Common myeloid progenitor, CD34-positive (primary cell): ENCODE results near the gene PSIP1.
"Not testable (repeated sequence)": the region's sequence is repeated elsewhere in the genome, so short reads cannot be mapped to it uniquely, and the experiment has no call there.

ENCODE experiments used
- CTCF ChIA-PET: fragments of 350-600 bp; sonication (Branson Sonifier 250); formaldehyde crosslinking; loops from one replicate; lab custom pipeline; 2021; ENCODE audit warnings: antibody characterized with exemption; lab: Charles Lee
- POLR2A ChIA-PET: fragments of 350-600 bp; sonication (Branson Sonifier 250); formaldehyde crosslinking; loops from one replicate; lab custom pipeline; 2021; ENCODE audit warnings: antibody characterized with exemption; lab: Charles Lee
- DNase-seq, 3 donors: peaks; one replicate each; pipeline versions ENCODE4 v3.0.0 to v3.0.0-alpha.2; 2013
- H3K27ac ChIP-seq, 2 experiments: 1 replicate in 1 of 2; 2 replicates in 1 of 2; pipeline ENCODE4 v1.7.0; 2013; ENCODE audit warnings: inconsistent platforms in 2 of 2, low read length in 2 of 2, mild to moderate bottlenecking in 2 of 2, low read depth in 1 of 2, moderate library complexity in 1 of 2; ENCODE audit not compliant: severe bottlenecking in 2 of 2, insufficient read depth in 1 of 2, poor library complexity in 1 of 2
- H3K27me3 ChIP-seq, 5 experiments: replicated peaks in 2 of 5; 1 replicate in 3 of 5; 2 replicates in 2 of 5; pipeline versions ENCODE4 v1.6.1 to v1.7.0; 2013; ENCODE audit warnings: low read length in 4 of 5, mild to moderate bottlenecking in 2 of 5, moderate library complexity in 2 of 5, inconsistent platforms in 1 of 5; ENCODE audit not compliant: insufficient read depth in 5 of 5, control insufficient read depth in 4 of 5
- H3K36me3 ChIP-seq, 4 experiments: 1 replicate in 2 of 4; 2 replicates in 2 of 4; pipeline versions ENCODE4 v1.6.1 to v1.7.0; 2013; ENCODE audit warnings: low read length in 3 of 4, control low read depth in 1 of 4, mild to moderate bottlenecking in 1 of 4; ENCODE audit not compliant: control insufficient read depth in 4 of 4, insufficient read depth in 4 of 4
- H3K4me1 ChIP-seq, 4 experiments: 1 replicate in 3 of 4; 2 replicates in 1 of 4; pipeline versions ENCODE4 v1.6.1 to v1.7.1; 2013; ENCODE audit warnings: low read length in 3 of 4, mild to moderate bottlenecking in 3 of 4, control low read depth in 1 of 4, inconsistent platforms in 1 of 4, moderate library complexity in 1 of 4; ENCODE audit not compliant: control insufficient read depth in 4 of 4, insufficient read depth in 4 of 4; ENCODE audit errors: control extremely low read depth in 1 of 4
- H3K4me3 ChIP-seq, 7 experiments: 1 replicate in 4 of 7; 2 replicates in 3 of 7; pipeline versions ENCODE4 v1.5.1 to v1.7.0; 2013; ENCODE audit warnings: mild to moderate bottlenecking in 7 of 7, low read length in 6 of 7, moderate library complexity in 6 of 7, inconsistent platforms in 2 of 7, low read depth in 2 of 7, control low read depth in 1 of 7; ENCODE audit not compliant: insufficient read depth in 4 of 7, control insufficient read depth in 1 of 7; ENCODE audit errors: extremely low read depth in 1 of 7
- H3K9me3 ChIP-seq, 5 experiments: 1 replicate in 4 of 5; 2 replicates in 1 of 5; pipeline versions ENCODE4 v1.6.1 to v1.7.1; 2013; ENCODE audit warnings: low read length in 4 of 5, mild to moderate bottlenecking in 2 of 5, inconsistent platforms in 1 of 5, low read depth in 1 of 5, moderate library complexity in 1 of 5; ENCODE audit not compliant: control insufficient read depth in 4 of 5, insufficient read depth in 2 of 5; ENCODE audit errors: control extremely low read depth in 1 of 5
- WGBS: methylation state at CpG from one replicate; pipeline ENCODE4 v1.1.5; 2013; ENCODE audit not compliant: insufficient coverage; 5-methylcytosine and 5-hydroxymethylcytosine counted together

The PSIP1 gene

DNA sequence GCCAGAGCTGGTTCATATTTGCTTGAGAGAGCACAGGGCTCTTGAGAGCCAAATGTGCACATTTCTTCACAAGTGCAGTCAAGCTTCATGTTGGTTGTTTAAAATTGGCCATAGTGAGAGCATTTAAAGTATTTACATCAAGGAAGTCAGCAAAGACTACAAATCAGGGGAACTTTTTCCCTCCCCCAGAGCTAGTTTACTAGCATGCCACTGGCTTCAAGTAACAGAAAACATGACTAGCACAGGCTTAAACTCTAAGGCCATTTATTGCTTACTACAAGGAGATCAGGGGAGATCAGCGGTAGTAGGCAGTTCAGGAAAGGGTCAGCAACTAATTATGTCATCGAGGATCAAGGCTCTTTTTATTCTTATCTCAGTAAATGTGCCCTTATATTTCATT lies 31.1 kb upstream of the PSIP1 start:
- CTCF ChIA-PET: interaction anchor here (1.1 to 2.3 kb wide), 4 partner anchors 9 to 12 kb away, joined by 3 to 9 read pairs (median 4); partner anchors contain the start of gene CCDC171

DNA sequence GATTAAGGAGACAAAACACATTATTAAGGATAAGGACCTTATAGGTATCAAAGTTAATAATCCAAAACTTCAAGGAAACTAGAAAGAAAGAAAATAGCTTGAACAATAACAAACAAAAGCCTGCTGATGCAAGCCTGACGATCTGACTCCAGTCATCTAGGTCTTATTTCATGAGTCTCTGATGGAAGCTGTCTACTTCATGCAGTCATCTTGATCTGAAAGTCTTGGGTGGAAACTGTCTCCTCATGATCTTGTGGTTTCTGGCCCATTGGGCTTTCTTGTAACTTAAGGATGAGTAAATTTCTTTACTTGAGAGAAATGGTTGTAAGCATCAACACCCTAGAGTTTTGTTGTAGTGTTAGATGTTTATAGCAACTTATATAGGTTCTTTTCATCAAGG lies 20.6 kb upstream of the PSIP1 start:
- 78% methylated on average over 1 of the region's 1 CpG for WGBS
- ChIA-PET POLR2A (no interaction called here), CTCF (interaction anchor here (1.7 kb wide), 1 partner anchor 25 kb away, joined by 4 read pairs; no protein-coding TSS in a partner anchor)
- no peaks in the 10 kb centered on the region for H3K27me3 ChIP-seq
- H3K9me3 ChIP-seq: no peaks in the 10 kb centered on the region
- H3K27ac ChIP-seq: no peak overlapping the region
- H3K4me3 ChIP-seq: no peak overlapping the region
- DNase-seq: no peak
- no peaks in the 10 kb centered on the region for H3K36me3 ChIP-seq
- H3K4me1 ChIP-seq: peaks cover 0 to 7% (median 3%) of the 10 kb centered on the region in 4 experiments

More for the DNA sequence above, 31.1 kb upstream of the PSIP1 start:
- Histone ChIP-seq H3K27me3 (no peaks in the 10 kb centered on the region), H3K9me3 (peaks cover 0 to 3% (median 0%) of the 10 kb centered on the region in 5 experiments), H3K4me1 (peaks cover 0 to 4% (median 2%) of the 10 kb centered on the region in 4 experiments), H3K36me3 (no peaks in the 10 kb centered on the region), H3K27ac (no peak overlapping the region), H3K4me3 (no peak overlapping the region)
- DNase-seq: no peak
- POLR2A ChIA-PET: no interaction called here
- WGBS: 100% methylated on average over 1 of the region's 2 CpGs

DNA sequence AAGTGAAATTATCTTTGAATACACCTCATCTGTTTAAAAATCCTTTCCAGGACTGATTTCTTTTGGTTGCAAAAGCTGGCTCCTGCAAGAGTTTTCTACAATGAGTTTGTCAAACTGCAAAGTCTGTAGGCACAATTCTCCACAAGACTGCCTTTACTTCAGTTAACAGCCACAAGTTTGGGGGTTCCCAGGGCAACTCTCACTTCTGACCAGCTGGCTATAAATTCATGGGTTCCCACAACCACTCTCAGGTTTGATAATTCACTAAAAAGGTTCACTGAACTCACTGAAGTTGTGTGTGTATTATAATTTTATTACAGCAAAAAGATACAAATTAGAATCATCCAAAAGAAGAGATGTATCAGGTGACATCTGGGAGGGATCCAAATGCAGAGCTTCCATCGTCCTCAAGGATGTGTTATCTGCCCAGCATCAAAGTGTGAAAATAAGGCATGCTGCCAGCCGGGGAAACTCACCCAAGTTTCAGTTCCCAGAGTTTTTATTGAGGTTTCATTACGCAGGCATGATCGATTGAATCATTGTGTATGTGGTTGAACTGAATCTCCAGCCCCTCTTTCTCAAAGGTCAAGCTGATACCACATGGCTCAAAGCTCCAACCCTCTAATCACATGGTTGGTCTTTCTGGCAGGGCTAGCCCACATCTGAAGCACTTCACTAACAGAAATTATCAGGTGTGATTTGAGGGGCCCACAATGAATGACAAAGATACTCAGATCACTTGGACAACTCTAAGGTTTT lies 19.0 kb upstream of the PSIP1 start:
- H3K36me3 ChIP-seq: no peaks in the 10 kb centered on the region
- ChIA-PET POLR2A (no interaction called here), CTCF (interaction anchor here (1.1 to 1.7 kb wide), 3 partner anchors 17 to 24 kb away, joined by 4 to 5 read pairs (median 4); partner anchors contain the start of gene CCDC171)
- no peak for DNase-seq
- peaks cover 0 to 7% (median 3%) of the 10 kb centered on the region in 4 experiments for H3K4me1 ChIP-seq
- 89% methylated on average over 4 of the region's 4 CpGs for WGBS
- H3K27me3 ChIP-seq: no peaks in the 10 kb centered on the region
- H3K4me3 ChIP-seq: no peak overlapping the region
- H3K9me3 ChIP-seq: no peaks in the 10 kb centered on the region
- no peak overlapping the region for H3K27ac ChIP-seq

DNA sequence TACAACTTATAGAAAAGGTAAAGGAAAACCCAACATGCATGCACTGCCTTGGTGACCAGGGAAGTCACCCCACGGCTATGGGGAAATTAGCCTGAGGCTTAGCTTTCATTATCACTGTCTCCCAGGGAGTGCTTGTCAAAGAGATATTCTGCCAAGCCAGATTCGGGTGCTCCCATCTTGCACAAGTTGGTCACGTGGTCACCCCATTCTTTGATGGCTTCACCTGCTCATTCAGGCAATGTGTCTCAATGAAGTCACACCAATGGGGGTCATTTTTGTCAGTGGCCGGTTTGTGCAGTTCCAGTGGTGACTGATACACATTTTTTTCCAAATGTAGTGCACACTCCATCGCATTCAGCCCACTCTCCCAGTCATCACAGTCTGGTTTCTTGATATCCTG lies 16.3 kb upstream of the PSIP1 start:
- DNase-seq, H3K27ac ChIP-seq, H3K4me1 ChIP-seq, H3K27me3 ChIP-seq, H3K9me3 ChIP-seq, H3K4me3 ChIP-seq, H3K36me3 ChIP-seq, CTCF ChIA-PET, POLR2A ChIA-PET: not testable (repeated sequence)
- 96% methylated on average over 4 of the region's 5 CpGs for WGBS

GRCh38 chr9:15525958-15526357 lies 15.2 kb upstream of the PSIP1 start:
- no peak for DNase-seq
- POLR2A ChIA-PET: no interaction called here

GRCh38 chr9:15524845-15525455 lies 14.2 kb upstream of the PSIP1 start:
- H3K4me3 ChIP-seq: no peak overlapping the region
- no peaks in the 10 kb centered on the region for H3K36me3 ChIP-seq
- no peak overlapping the region for H3K27ac ChIP-seq
- 100% methylated on average over 1 of the region's 8 CpGs for WGBS
- POLR2A ChIA-PET: no interaction called here
- peaks cover 0 to 2% (median 0%) of the 10 kb centered on the region in 4 experiments for H3K4me1 ChIP-seq
- DNase-seq: no peak
- CTCF ChIA-PET: interaction anchor here (0.8 to 1.2 kb wide), 3 partner anchors 10 to 29 kb away, joined by 3 to 4 read pairs (median 4); no protein-coding TSS in a partner anchor
- no peaks in the 10 kb centered on the region for H3K27me3 ChIP-seq
- H3K9me3 ChIP-seq: no peaks in the 10 kb centered on the region

More at GRCh38 chr9:15525958-15526357, 15.2 kb upstream of the PSIP1 start:
- no peaks in the 10 kb centered on the region for H3K36me3 ChIP-seq
- no peak overlapping the region for H3K4me3 ChIP-seq
- H3K27ac ChIP-seq: no peak overlapping the region
- no peaks in the 10 kb centered on the region for H3K27me3 ChIP-seq
- no peaks in the 10 kb centered on the region for H3K9me3 ChIP-seq
- WGBS: no CpG with 5 or more reads among the region's 2 CpGs
- CTCF ChIA-PET: interaction anchor here (0.8 kb wide), 1 partner anchor 20 kb away, joined by 3 read pairs; no protein-coding TSS in a partner anchor
- peaks cover 0 to 2% (median 0%) of the 10 kb centered on the region in 4 experiments for H3K4me1 ChIP-seq
